DOHH2 (cell line): Measurements from ENCODE around the gene TSPO.

Experiments used
- H3F3A ChIP-seq: fragments of 200-600 bp; sonication (generic), shearing (Covaris generic); 2 replicates; pipeline ENCODE4 v1.6.0; 2016; ENCODE audit warnings: antibody characterized with exemption, mild to moderate bottlenecking; ENCODE audit not compliant: control insufficient read depth, insufficient read depth
- H3K27ac ChIP-seq: fragments of 200-600 bp; sonication (generic); 2 replicates; pipeline ENCODE4 v1.5.1; 2014; ENCODE audit warnings: low read depth, mild to moderate bottlenecking, low read length, moderate library complexity
- H3K27me3 ChIP-seq: fragments of 200-600 bp; sonication (generic); 2 replicates; pipeline ENCODE4 v1.6.1; 2014; ENCODE audit warnings: mild to moderate bottlenecking, low read length, mixed read lengths; ENCODE audit not compliant: control insufficient read depth
- H3K36me3 ChIP-seq: fragments of 200-600 bp; sonication (generic); 2 replicates; pipeline ENCODE4 v1.6.1; 2014; ENCODE audit warnings: mild to moderate bottlenecking, low read length, moderate library complexity, mixed read lengths; ENCODE audit not compliant: control insufficient read depth
- H3K4me1 ChIP-seq: fragments of 200-600 bp; sonication (generic); 2 replicates; pipeline ENCODE4 v1.6.1; 2014; ENCODE audit warnings: mild to moderate bottlenecking, low read length, mixed read lengths; ENCODE audit not compliant: control insufficient read depth
- H3K4me2 ChIP-seq: fragments of 200-600 bp; sonication (generic); 2 replicates; pipeline ENCODE4 v1.6.0; 2014; ENCODE audit warnings: mild to moderate bottlenecking, low read length, moderate library complexity
- H3K4me3 ChIP-seq: fragments of 200-600 bp; sonication (generic); 2 replicates; pipeline ENCODE4 v1.5.1; 2014; ENCODE audit warnings: mild to moderate bottlenecking, low read length, mixed read lengths
- H3K79me2 ChIP-seq: fragments of 200-600 bp; sonication (generic); 2 replicates; pipeline ENCODE4 v1.6.1; 2014; ENCODE audit warnings: mild to moderate bottlenecking, low read length, mixed read lengths; ENCODE audit not compliant: control insufficient read depth
- H3K9me2 ChIP-seq: fragments of 200-600 bp; sonication (generic); replicated peaks from 2 replicates; pipeline ENCODE4 v1.6.1; 2014; ENCODE audit warnings: mild to moderate bottlenecking, low read length, mixed read lengths; ENCODE audit not compliant: control insufficient read depth
- H3K9me3 ChIP-seq: fragments of 200-600 bp; sonication (generic); 2 replicates; pipeline ENCODE4 v1.6.1; 2014; ENCODE audit warnings: antibody characterized with exemption, low read length, mixed read lengths; ENCODE audit not compliant: control insufficient read depth, insufficient read depth
- H4K20me1 ChIP-seq: fragments of 200-600 bp; sonication (generic); 2 replicates; pipeline ENCODE4 v1.6.0; 2014; ENCODE audit warnings: low read depth, mild to moderate bottlenecking, antibody characterized with exemption, low read length, moderate library complexity; ENCODE audit not compliant: control insufficient read depth, insufficient read depth
- CTCF ChIP-seq: fragments of 200-600 bp; sonication (generic); IDR thresholded peaks from one replicate; pipeline ENCODE4 v1.5.1; 2014; ENCODE audit warnings: antibody characterized with exemption, mild to moderate bottlenecking, low read depth, low read length; ENCODE audit not compliant: poor library complexity, severe bottlenecking
- EZH2phosphoT487 ChIP-seq: fragments of 200-600 bp; sonication (generic); IDR thresholded peaks from 2 replicates; pipeline ENCODE4 v1.6.1; 2017; ENCODE audit warnings: borderline replicate concordance, mild to moderate bottlenecking, antibody characterized with exemption, low read length, moderate library complexity, mixed read lengths

Gene TSPO

GRCh38 chr22:43147821-43148220 is 3.5 kb upstream of the TSPO start:
- H3K4me1 ChIP-seq = peaks cover 52% of the 10 kb centered on the region
- peaks cover 3% of the 10 kb centered on the region for H3K79me2 ChIP-seq
- no peaks in the 10 kb centered on the region for H4K20me1 ChIP-seq
- no peaks in the 10 kb centered on the region for H3K36me3 ChIP-seq
- H3F3A ChIP-seq = peaks cover 9% of the 10 kb centered on the region
- peak overlapping the region; percentile 72 for H3K27ac ChIP-seq
- TF ChIP-seq EZH2phosphoT487 (no peak), CTCF (no peak)
- no peaks in the 10 kb centered on the region for H3K9me3 ChIP-seq
- H3K9me2 ChIP-seq = no peaks in the 10 kb centered on the region
- H3K27me3 ChIP-seq = peaks cover 14% of the 10 kb centered on the region
- peak overlapping the region; percentile 68 for H3K4me2 ChIP-seq
- H3K4me3 ChIP-seq = peak overlapping the region; percentile 61

- H3K4me1 ChIP-seq = peaks cover 55% of the 10 kb centered on the region
- H3F3A ChIP-seq = peaks cover 9% of the 10 kb centered on the region
- H3K79me2 ChIP-seq = no peaks in the 10 kb centered on the region
- H3K27ac ChIP-seq = no peak overlapping the region
- peak overlapping the region; percentile 68 for H3K4me2 ChIP-seq
- TF ChIP-seq CTCF = no peak
- no peak for TF ChIP-seq EZH2phosphoT487
- H3K9me2 ChIP-seq = no peaks in the 10 kb centered on the region
- H3K4me3 ChIP-seq = peak overlapping the region; percentile 61; the same call in 1 of the 2 replicates
- H3K9me3 ChIP-seq = no peaks in the 10 kb centered on the region
- H3K27me3 ChIP-seq = peaks cover 14% of the 10 kb centered on the region
- no peaks in the 10 kb centered on the region for H4K20me1 ChIP-seq
- no peaks in the 10 kb centered on the region for H3K36me3 ChIP-seq
Observed at GRCh38 chr22:43148581-43148980, 2.8 kb upstream of the TSPO start.

GRCh38 chr22:43150731-43151206 is 590 bp upstream of the TSPO start:
- Histone ChIP-seq H3K9me2 (no peaks in the 10 kb centered on the region), H3K4me2 (peak overlapping the region; percentile 80), H3F3A (peaks cover 9% of the 10 kb centered on the region), H3K27me3 (peaks cover 14% of the 10 kb centered on the region), H4K20me1 (no peaks in the 10 kb centered on the region), H3K79me2 (no peaks in the 10 kb centered on the region), H3K4me3 (peak overlapping the region; percentile 76), H3K9me3 (no peaks in the 10 kb centered on the region), H3K4me1 (peaks cover 55% of the 10 kb centered on the region), H3K36me3 (no peaks in the 10 kb centered on the region), H3K27ac (no peak overlapping the region)
- TF ChIP-seq EZH2phosphoT487 (no peak), CTCF (no peak)
